SK-N-MC (cell line): Measurements from ENCODE around the gene PCDHA8.

ENCODE experiments used
- EZH2 ChIP-seq: fragments of 200-600 bp; sonication (generic); IDR thresholded peaks from one replicate; pipeline ENCODE4 v1.6.1; 2017; ENCODE audit warnings: antibody characterized with exemption
- FOXP2 ChIP-seq: optimal IDR thresholded peaks from 2 replicates; pipeline ENCODE3; 2011; ENCODE audit warnings: mild to moderate bottlenecking, moderate library complexity; ENCODE audit not compliant: insufficient read depth; ENCODE audit errors: extremely low read length, control extremely low read depth

GRCh38 chr5:140868721-140869554 lies 28.0 kb downstream of the PCDHA8 start, which contains the start of gene PCDHA11:
- no peak for TF ChIP-seq EZH2
- no peak for TF ChIP-seq FOXP2
